Measurements from ENCODE around the gene OSBPL2.

DNA sequence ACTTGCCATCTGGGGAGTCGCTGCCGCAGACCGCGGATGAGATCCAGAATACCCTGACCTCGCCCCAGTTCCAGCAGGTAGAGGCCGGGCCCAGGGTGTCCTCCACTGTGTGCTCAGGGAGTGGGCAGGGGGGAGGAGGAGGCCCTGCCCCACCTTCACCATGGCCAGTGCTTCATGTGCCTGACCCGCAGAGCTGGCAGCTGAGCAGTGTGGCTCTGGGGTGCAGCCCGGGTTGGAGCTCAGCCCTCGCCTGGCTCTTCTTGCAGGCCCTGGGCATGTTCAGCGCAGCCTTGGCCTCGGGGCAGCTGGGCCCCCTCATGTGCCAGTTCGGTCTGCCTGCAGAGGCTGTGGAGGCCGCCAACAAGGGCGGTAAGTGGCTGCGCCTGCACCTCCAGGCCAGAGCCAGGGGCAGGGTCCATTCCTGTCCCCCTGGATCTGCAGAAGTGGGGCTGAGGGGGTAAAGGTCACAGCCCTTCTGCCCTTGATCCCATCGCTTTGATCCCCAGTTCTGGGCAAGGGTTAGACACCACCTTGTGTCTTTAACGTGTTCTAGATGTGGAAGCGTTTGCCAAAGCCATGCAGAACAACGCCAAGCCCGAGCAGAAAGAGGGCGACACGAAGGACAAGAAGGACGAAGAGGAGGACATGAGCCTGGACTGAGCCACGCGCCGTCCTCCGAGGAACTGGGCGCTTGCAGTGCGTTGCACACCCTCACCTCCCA, 69.9 kb downstream of the OSBPL2 start:
- TF ChIP-seq, protein P1, sequence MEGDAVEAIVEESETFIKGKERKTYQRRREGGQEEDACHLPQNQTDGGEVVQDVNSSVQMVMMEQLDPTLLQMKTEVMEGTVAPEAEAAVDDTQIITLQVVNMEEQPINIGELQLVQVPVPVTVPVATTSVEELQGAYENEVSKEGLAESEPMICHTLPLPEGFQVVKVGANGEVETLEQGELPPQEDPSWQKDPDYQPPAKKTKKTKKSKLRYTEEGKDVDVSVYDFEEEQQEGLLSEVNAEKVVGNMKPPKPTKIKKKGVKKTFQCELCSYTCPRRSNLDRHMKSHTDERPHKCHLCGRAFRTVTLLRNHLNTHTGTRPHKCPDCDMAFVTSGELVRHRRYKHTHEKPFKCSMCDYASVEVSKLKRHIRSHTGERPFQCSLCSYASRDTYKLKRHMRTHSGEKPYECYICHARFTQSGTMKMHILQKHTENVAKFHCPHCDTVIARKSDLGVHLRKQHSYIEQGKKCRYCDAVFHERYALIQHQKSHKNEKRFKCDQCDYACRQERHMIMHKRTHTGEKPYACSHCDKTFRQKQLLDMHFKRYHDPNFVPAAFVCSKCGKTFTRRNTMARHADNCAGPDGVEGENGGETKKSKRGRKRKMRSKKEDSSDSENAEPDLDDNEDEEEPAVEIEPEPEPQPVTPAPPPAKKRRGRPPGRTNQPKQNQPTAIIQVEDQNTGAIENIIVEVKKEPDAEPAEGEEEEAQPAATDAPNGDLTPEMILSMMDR (conservative IDR thresholded peaks at IDR 0.05; ENCODE audit: low read depth, low read length): no peak
- no peak for TF ChIP-seq EZH2 (IDR thresholded peaks at IDR 0.05; ENCODE audit: borderline replicate concordance, low read depth, low read length, poor library complexity, severe bottlenecking)
